ENCODE results near the gene ORMDL3. TPM values are rescaled to one million over a fixed set of nuclear protein-coding genes. Genes with fewer than 3 reads are reported as not detected.

The ORMDL3 gene
- total and polyA plus RNA-seq, 2 experiments from 2014 or later = 33.6 to 38.5 TPM

DNA sequence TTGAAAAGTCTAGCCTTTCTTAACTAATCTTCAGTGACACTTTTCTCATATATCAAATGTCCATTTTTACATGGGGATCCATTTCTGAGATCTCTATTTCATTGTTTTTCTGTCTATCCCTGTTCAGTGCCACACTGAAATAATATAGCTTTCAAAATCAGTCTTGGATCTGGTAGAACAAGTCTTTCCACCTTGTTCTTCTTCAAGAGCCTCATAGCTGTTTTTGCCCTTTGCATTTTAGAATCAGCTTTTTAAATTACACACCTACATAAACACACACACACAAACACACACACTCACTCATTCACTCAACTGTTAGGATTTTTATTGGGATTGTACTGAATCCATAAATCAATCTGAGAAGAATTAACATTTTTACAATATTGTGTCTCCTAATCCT, 28.2 kb downstream of the ORMDL3 start:
- ATAC-seq = no peak

More for the DNA sequence above, 28.2 kb downstream of the ORMDL3 start:
- Histone ChIP-seq H4K20me1 (replicated peaks; ENCODE audit: insufficient read depth) (no peaks in the 10 kb centered on the region), H3F3A (replicated peaks; ENCODE audit: low read depth) (no peaks in the 10 kb centered on the region), H3K27ac (ENCODE audit: low read depth) (no peak overlapping the region), H2AFZ (no peak overlapping the region), H3K4me1 (ENCODE audit: insufficient read depth) (no peaks in the 10 kb centered on the region), H3K27me3 (ENCODE audit: insufficient read depth) (no peaks in the 10 kb centered on the region), H3K9me2 (ENCODE audit: insufficient read depth) (no peaks in the 10 kb centered on the region), H3K4me3 (no peak overlapping the region), H3K4me2 (no peak overlapping the region), H3K79me2 (replicated peaks; ENCODE audit: insufficient read depth) (no peaks in the 10 kb centered on the region), H3K36me3 (ENCODE audit: insufficient read depth) (no peaks in the 10 kb centered on the region)
- H3K27me3 Mint-ChIP-seq (ENCODE audit: insufficient read depth, low read depth, poor library complexity) = no peaks in the 10 kb centered on the region
- H3K4me3 Mint-ChIP-seq = no peak overlapping the region
- TF ChIP-seq NANOG (IDR thresholded peaks at IDR 0.05; ENCODE audit: borderline replicate concordance) (no peak), ZNF331 (CRISPR knock-in tag; IDR thresholded peaks at IDR 0.05; ENCODE audit: low read depth) (no peak), CREB1 (CRISPR knock-in tag; IDR thresholded peaks at IDR 0.05; ENCODE audit: low read depth) (no peak)
- TF ChIP-seq, protein P1, sequence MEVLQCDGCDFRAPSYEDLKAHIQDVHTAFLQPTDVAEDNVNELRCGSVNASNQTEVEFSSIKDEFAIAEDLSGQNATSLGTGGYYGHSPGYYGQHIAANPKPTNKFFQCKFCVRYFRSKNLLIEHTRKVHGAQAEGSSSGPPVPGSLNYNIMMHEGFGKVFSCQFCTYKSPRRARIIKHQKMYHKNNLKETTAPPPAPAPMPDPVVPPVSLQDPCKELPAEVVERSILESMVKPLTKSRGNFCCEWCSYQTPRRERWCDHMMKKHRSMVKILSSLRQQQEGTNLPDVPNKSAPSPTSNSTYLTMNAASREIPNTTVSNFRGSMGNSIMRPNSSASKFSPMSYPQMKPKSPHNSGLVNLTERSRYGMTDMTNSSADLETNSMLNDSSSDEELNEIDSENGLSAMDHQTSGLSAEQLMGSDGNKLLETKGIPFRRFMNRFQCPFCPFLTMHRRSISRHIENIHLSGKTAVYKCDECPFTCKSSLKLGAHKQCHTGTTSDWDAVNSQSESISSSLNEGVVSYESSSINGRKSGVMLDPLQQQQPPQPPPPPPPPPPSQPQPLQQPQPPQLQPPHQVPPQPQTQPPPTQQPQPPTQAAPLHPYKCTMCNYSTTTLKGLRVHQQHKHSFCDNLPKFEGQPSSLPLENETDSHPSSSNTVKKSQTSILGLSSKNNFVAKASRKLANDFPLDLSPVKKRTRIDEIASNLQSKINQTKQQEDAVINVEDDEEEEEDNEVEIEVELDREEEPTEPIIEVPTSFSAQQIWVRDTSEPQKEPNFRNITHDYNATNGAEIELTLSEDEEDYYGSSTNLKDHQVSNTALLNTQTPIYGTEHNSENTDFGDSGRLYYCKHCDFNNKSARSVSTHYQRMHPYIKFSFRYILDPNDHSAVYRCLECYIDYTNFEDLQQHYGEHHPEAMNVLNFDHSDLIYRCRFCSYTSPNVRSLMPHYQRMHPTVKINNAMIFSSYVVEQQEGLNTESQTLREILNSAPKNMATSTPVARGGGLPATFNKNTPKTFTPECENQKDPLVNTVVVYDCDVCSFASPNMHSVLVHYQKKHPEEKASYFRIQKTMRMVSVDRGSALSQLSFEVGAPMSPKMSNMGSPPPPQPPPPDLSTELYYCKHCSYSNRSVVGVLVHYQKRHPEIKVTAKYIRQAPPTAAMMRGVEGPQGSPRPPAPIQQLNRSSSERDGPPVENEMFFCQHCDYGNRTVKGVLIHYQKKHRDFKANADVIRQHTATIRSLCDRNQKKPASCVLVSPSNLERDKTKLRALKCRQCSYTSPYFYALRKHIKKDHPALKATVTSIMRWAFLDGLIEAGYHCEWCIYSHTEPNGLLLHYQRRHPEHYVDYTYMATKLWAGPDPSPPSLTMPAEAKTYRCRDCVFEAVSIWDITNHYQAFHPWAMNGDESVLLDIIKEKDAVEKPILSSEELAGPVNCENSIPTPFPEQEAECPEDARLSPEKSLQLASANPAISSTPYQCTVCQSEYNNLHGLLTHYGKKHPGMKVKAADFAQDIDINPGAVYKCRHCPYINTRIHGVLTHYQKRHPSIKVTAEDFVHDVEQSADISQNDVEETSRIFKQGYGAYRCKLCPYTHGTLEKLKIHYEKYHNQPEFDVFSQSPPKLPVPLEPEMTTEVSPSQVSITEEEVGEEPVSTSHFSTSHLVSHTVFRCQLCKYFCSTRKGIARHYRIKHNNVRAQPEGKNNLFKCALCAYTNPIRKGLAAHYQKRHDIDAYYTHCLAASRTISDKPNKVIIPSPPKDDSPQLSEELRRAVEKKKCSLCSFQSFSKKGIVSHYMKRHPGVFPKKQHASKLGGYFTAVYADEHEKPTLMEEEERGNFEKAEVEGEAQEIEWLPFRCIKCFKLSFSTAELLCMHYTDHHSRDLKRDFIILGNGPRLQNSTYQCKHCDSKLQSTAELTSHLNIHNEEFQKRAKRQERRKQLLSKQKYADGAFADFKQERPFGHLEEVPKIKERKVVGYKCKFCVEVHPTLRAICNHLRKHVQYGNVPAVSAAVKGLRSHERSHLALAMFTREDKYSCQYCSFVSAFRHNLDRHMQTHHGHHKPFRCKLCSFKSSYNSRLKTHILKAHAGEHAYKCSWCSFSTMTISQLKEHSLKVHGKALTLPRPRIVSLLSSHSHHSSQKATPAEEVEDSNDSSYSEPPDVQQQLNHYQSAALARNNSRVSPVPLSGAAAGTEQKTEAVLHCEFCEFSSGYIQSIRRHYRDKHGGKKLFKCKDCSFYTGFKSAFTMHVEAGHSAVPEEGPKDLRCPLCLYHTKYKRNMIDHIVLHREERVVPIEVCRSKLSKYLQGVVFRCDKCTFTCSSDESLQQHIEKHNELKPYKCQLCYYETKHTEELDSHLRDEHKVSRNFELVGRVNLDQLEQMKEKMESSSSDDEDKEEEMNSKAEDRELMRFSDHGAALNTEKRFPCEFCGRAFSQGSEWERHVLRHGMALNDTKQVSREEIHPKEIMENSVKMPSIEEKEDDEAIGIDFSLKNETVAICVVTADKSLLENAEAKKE (CRISPR knock-in tag; IDR thresholded peaks at IDR 0.05) = no peak
- TF ChIP-seq, protein P2, sequence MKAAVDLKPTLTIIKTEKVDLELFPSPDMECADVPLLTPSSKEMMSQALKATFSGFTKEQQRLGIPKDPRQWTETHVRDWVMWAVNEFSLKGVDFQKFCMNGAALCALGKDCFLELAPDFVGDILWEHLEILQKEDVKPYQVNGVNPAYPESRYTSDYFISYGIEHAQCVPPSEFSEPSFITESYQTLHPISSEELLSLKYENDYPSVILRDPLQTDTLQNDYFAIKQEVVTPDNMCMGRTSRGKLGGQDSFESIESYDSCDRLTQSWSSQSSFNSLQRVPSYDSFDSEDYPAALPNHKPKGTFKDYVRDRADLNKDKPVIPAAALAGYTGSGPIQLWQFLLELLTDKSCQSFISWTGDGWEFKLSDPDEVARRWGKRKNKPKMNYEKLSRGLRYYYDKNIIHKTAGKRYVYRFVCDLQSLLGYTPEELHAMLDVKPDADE (IDR thresholded peaks at IDR 0.05) = no peak
- no peaks in the 10 kb centered on the region for H3K36me3 Mint-ChIP-seq (ENCODE audit: low read depth)
- no peaks in the 10 kb centered on the region for H3K4me1 Mint-ChIP-seq
- DNase-seq (ENCODE audit: low spot score) = no peak
- H3K9me3 Mint-ChIP-seq = no peaks in the 10 kb centered on the region
- H3K27ac Mint-ChIP-seq = no peak overlapping the region
